DND-41 (cell line): ENCODE data around the gene MYO1H.
"Not testable (repeated sequence)": the region's sequence is repeated elsewhere in the genome, so short reads cannot be mapped to it uniquely, and the experiment has no call there.

Experiments
- ATAC-seq: fragments of 200-7000 bp; cut with Tn5 transposase; 3 replicates; pipeline ENCODE4 v1.9.1; 2021; ENCODE audit warnings: low read depth; ENCODE audit not compliant: insufficient read depth
- DNase-seq: peaks from one replicate; pipeline ENCODE4 v3.0.0-alpha.2; 2020
- H2AFZ ChIP-seq: 2 replicates; pipeline ENCODE4 v1.6.0; 2012; ENCODE audit warnings: low read depth, low read length
- H3K27ac ChIP-seq: 2 replicates; pipeline ENCODE4 v1.5.1; 2012; ENCODE audit warnings: low read length, inconsistent platforms
- H3K27me3 ChIP-seq: fragments of 200-600 bp; sonication (generic); 2 replicates; pipeline ENCODE4 v1.6.0; 2012; ENCODE audit warnings: low read length, mild to moderate bottlenecking, inconsistent platforms; ENCODE audit not compliant: insufficient read depth, poor library complexity
- H3K36me3 ChIP-seq: 2 replicates; pipeline ENCODE4 v1.5.1; 2012; ENCODE audit warnings: low read length, inconsistent platforms; ENCODE audit not compliant: insufficient read depth
- H3K4me1 ChIP-seq: 2 replicates; pipeline ENCODE4 v1.5.1; 2012; ENCODE audit warnings: mild to moderate bottlenecking, low read length; ENCODE audit not compliant: insufficient read depth
- H3K4me2 ChIP-seq: 2 replicates; pipeline ENCODE4 v1.6.0; 2012; ENCODE audit warnings: mild to moderate bottlenecking, moderate library complexity, low read length, inconsistent platforms; ENCODE audit not compliant: insufficient read depth
- H3K4me3 ChIP-seq, 2 experiments: fragments of 200-600 bp in 1 of 2; shearing (Covaris generic) in 1 of 2; 2 replicates each; pipeline ENCODE4 v1.5.1; 2012 to 2016; ENCODE audit warnings: inconsistent platforms in 2 of 2, low read length in 2 of 2, mild to moderate bottlenecking in 2 of 2, low read depth in 1 of 2, moderate library complexity in 1 of 2
- H3K79me2 ChIP-seq: 2 replicates; pipeline ENCODE4 v1.6.0; 2012; ENCODE audit warnings: low read length, inconsistent platforms; ENCODE audit not compliant: insufficient read depth
- H3K9ac ChIP-seq: 2 replicates; pipeline ENCODE4 v1.6.0; 2012; ENCODE audit warnings: low read depth, mild to moderate bottlenecking, inconsistent platforms, low read length, moderate library complexity
- H3K9me3 ChIP-seq: 2 replicates; pipeline ENCODE4 v1.5.1; 2012; ENCODE audit warnings: low read length, moderate library complexity, mild to moderate bottlenecking, inconsistent platforms; ENCODE audit not compliant: insufficient read depth, severe bottlenecking
- H4K20me1 ChIP-seq: 2 replicates; pipeline ENCODE4 v1.6.0; 2012; ENCODE audit warnings: low read length; ENCODE audit not compliant: insufficient read depth
- EZH2 ChIP-seq: IDR thresholded peaks from 3 replicates; pipeline ENCODE4 v1.6.1; 2012; ENCODE audit warnings: borderline replicate concordance, low read depth, mild to moderate bottlenecking, moderate library complexity, low read length, inconsistent platforms; ENCODE audit not compliant: severe bottlenecking
- TF ChIP-seq, protein P1 (sequence below): IDR thresholded peaks from 2 replicates; pipeline ENCODE4 v1.5.1; 2012; ENCODE audit warnings: borderline replicate concordance, low read length, moderate library complexity, mild to moderate bottlenecking; ENCODE audit not compliant: poor library complexity, severe bottlenecking; ENCODE audit errors: extremely low read depth

Gene MYO1H

DNA sequence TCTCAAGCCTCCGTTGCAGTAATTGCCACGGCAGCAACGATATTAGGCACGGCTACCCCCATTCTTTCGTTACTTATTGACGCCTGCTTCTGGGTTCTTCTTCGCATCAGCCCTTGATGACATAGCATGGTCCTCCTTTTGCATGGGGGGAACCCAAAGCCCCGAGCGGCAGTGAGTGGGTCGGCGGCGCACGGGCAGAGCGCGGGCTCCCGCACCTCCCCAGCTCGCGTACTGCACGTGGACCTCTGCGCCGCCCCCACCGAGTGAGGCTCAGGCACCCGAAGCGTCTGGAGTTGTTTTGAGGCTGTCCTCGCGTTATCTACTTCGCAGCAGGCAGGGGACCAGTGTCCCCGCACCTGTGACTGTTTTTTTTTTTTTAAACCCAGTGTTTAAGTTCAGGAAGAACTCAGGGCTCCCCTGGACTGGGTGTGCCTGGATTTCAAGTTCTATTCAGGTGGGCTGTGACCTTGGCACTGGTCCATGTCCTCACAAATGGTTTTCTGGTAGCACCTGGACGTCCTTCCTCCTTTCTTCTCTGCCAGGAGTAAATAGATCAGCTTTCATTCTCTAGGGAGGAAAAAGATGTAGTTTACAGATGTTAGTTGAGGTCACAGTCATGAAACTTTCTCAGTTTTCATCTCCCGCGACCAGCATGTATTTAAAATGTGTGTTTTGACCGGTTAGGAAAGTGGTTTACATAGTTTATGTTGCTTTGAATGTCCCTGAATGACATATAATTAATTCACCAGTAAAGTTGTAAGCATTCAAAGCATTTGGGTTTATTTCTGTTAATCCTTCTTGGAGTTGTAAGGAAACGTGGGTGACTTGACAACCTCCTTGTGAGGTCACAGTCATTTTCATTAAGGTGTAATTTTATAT, 37.2 kb upstream of the MYO1H start:
- Histone ChIP-seq H3K79me2 (no peaks in the 10 kb centered on the region), H3K36me3 (no peaks in the 10 kb centered on the region), H3K27ac (no peak overlapping the region), H3K27me3 (peaks cover 14% of the 10 kb centered on the region), H2AFZ (no peak overlapping the region), H3K9ac (no peak overlapping the region), H3K4me3 (no peak overlapping the region), H4K20me1 (peaks cover 3% of the 10 kb centered on the region; the same call in 1 of the 2 replicates), H3K4me1 (no peaks in the 10 kb centered on the region), H3K9me3 (no peaks in the 10 kb centered on the region), H3K4me2 (no peak overlapping the region)
- DNase-seq = no peak
- TF ChIP-seq, protein P1, sequence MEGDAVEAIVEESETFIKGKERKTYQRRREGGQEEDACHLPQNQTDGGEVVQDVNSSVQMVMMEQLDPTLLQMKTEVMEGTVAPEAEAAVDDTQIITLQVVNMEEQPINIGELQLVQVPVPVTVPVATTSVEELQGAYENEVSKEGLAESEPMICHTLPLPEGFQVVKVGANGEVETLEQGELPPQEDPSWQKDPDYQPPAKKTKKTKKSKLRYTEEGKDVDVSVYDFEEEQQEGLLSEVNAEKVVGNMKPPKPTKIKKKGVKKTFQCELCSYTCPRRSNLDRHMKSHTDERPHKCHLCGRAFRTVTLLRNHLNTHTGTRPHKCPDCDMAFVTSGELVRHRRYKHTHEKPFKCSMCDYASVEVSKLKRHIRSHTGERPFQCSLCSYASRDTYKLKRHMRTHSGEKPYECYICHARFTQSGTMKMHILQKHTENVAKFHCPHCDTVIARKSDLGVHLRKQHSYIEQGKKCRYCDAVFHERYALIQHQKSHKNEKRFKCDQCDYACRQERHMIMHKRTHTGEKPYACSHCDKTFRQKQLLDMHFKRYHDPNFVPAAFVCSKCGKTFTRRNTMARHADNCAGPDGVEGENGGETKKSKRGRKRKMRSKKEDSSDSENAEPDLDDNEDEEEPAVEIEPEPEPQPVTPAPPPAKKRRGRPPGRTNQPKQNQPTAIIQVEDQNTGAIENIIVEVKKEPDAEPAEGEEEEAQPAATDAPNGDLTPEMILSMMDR = no peak
- TF ChIP-seq EZH2 = no peak
- ATAC-seq = no peak

DNA sequence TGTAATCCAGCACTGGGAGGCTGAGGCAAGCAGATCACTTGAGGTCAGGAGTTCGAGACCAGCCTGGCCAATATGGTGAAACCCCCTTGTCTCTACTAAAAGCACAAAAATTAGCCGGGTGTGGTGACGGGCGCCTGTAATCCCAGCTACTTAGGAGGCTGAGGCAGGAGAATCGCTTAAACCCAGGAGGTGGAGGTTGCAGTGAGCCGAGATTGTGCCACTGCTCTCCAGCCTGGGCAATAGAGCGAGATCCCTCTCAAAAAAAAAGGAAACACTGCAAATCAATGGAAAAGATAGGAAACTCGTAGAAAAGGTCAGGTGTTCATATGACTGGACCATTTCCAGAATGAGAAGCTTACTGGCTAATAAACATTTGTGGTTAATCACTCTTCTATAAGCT, 26.4 kb upstream of the MYO1H start:
- not testable (repeated sequence) for H3K4me1 ChIP-seq, H3K4me2 ChIP-seq, H3K27me3 ChIP-seq, ATAC-seq, H3K36me3 ChIP-seq, H2AFZ ChIP-seq, H3K79me2 ChIP-seq, H4K20me1 ChIP-seq, H3K27ac ChIP-seq, DNase-seq, H3K9ac ChIP-seq, H3K4me3 ChIP-seq, H3K9me3 ChIP-seq

DNA sequence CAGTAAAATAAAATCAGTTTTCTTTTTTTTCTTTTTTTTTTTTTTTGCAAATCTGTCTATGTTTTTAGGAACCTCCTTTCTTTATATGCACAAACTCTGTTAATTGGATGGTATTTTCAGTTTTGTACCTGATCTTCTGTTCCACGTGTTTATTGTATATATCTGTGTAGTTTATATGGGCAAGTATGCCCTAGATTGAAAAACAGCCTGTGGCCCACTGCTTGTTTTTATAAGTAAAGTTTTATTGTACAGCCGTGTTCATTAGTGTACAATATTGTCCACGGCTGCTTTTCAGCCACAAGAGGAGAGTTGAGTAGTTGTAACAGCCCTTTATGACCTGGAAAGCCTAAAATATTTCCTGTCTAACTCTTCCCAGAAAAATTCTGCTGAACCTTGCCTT, 18.7 kb upstream of the MYO1H start:
- Histone ChIP-seq H3K4me1 (no peaks in the 10 kb centered on the region), H3K9me3 (no peaks in the 10 kb centered on the region), H3K36me3 (no peaks in the 10 kb centered on the region), H3K4me2 (no peak overlapping the region), H3K27me3 (peaks cover 5% of the 10 kb centered on the region), H3K79me2 (no peaks in the 10 kb centered on the region), H4K20me1 (no peaks in the 10 kb centered on the region), H3K4me3 (no peak overlapping the region), H3K9ac (no peak overlapping the region), H3K27ac (no peak overlapping the region), H2AFZ (no peak overlapping the region)
- TF ChIP-seq EZH2 = no peak
- TF ChIP-seq, protein P1 = no peak
- ATAC-seq = no peak
- DNase-seq = no peak

DNA sequence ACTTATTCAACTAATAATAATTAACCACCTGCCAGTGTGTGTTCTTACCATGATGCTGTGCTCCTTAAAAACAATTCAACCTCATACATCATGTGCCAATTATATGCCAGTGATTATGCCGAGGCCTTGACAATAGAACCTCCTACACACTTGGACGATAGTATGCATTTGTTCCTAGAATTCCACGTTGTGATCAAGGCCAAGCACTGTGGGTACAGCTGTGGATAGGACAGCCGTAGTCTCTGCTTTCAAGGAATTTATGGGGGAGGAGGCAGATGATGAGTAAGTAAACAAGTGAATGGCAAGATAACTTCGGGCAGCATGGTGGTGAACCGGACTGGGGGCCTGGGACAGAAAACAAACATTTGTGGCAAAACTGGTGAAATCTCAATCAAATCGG, 18.0 kb upstream of the MYO1H start:
- H3K4me3 ChIP-seq = no peak overlapping the region
- H3K9me3 ChIP-seq = no peaks in the 10 kb centered on the region
- no peak for ATAC-seq
- TF ChIP-seq, protein P1 = no peak
- no peak for TF ChIP-seq EZH2
- H3K4me1 ChIP-seq = no peaks in the 10 kb centered on the region
- no peak for DNase-seq
- no peaks in the 10 kb centered on the region for H3K36me3 ChIP-seq
- no peak overlapping the region for H3K9ac ChIP-seq
- H3K27me3 ChIP-seq = peaks cover 6% of the 10 kb centered on the region
- no peak overlapping the region for H3K27ac ChIP-seq
- H4K20me1 ChIP-seq = no peaks in the 10 kb centered on the region
- H3K79me2 ChIP-seq = no peaks in the 10 kb centered on the region
- no peak overlapping the region for H3K4me2 ChIP-seq
- H2AFZ ChIP-seq = no peak overlapping the region
